OCI-LY3 (cell line): ENCODE results near the gene SNN.

Source experiments
- H2AFZ ChIP-seq: fragments of 200-600, 300-600 bp; shearing (Covaris generic); 2 replicates; pipeline ENCODE4 v1.6.0; 2014; ENCODE audit warnings: antibody characterized with exemption, low read depth, low read length
- H3K27ac ChIP-seq: fragments of 200-600, 300-600 bp; sonication (generic); 2 replicates; pipeline ENCODE4 v1.5.1; 2014; ENCODE audit warnings: mild to moderate bottlenecking, low read length, moderate library complexity, mixed read lengths
- H3K27me3 ChIP-seq: fragments of 200-600, 300-600 bp; sonication (generic); 2 replicates; pipeline ENCODE4 v1.6.1; 2014; ENCODE audit warnings: low read depth, low read length, mixed read lengths
- H3K36me3 ChIP-seq: fragments of 200-600, 300-600 bp; sonication (generic); replicated peaks from 2 replicates; pipeline ENCODE3; 2014; ENCODE audit warnings: low read depth, low read length, mixed read lengths
- H3K4me1 ChIP-seq: fragments of 300-600, 200-600 bp; sonication (generic); 2 replicates; pipeline ENCODE4 v1.6.1; 2014; ENCODE audit warnings: low read length, mixed read lengths
- H3K4me2 ChIP-seq: fragments of 200-600, 300-600 bp; sonication (generic); 2 replicates; pipeline ENCODE4 v1.6.1; 2014; ENCODE audit warnings: low read length, mixed read lengths
- H3K4me3 ChIP-seq: fragments of 300-600, 200-600 bp; sonication (generic); 2 replicates; pipeline ENCODE4 v1.5.1; 2014; ENCODE audit warnings: antibody characterized with exemption, mild to moderate bottlenecking, low read length, moderate library complexity
- H3K79me2 ChIP-seq: fragments of 300-600, 200-600 bp; shearing (Covaris generic); 2 replicates; pipeline ENCODE4 v1.6.1; 2014; ENCODE audit warnings: mild to moderate bottlenecking, low read length, mixed read lengths
- H3K9ac ChIP-seq: fragments of 300-600, 200-600 bp; shearing (Covaris generic); 2 replicates; pipeline ENCODE4 v1.6.0; 2014; ENCODE audit warnings: mild to moderate bottlenecking, low read length, moderate library complexity
- H3K9me3 ChIP-seq: fragments of 200-600, 300-600 bp; shearing (Covaris generic); 2 replicates; pipeline ENCODE4 v1.6.1; 2014; ENCODE audit warnings: low read length, mixed read lengths; ENCODE audit not compliant: insufficient read depth
- H4K20me1 ChIP-seq: fragments of 200-600, 300-600 bp; sonication (generic); 2 replicates; pipeline ENCODE4 v1.6.1; 2016; ENCODE audit warnings: low read length, mixed read lengths; ENCODE audit not compliant: insufficient read depth
- EZH2phosphoT487 ChIP-seq: fragments of 200-600 bp; shearing (Covaris generic); IDR thresholded peaks from 2 replicates; pipeline ENCODE4 v1.6.1; 2018; ENCODE audit warnings: antibody characterized with exemption, mixed run types, low read depth
- TF ChIP-seq, protein P1 (sequence below): fragments of 200-600, 300-600 bp; sonication (generic); IDR thresholded peaks from 2 replicates; pipeline ENCODE4 v1.5.1; 2014; ENCODE audit warnings: antibody characterized with exemption, low read length, low read depth

The SNN gene

DNA sequence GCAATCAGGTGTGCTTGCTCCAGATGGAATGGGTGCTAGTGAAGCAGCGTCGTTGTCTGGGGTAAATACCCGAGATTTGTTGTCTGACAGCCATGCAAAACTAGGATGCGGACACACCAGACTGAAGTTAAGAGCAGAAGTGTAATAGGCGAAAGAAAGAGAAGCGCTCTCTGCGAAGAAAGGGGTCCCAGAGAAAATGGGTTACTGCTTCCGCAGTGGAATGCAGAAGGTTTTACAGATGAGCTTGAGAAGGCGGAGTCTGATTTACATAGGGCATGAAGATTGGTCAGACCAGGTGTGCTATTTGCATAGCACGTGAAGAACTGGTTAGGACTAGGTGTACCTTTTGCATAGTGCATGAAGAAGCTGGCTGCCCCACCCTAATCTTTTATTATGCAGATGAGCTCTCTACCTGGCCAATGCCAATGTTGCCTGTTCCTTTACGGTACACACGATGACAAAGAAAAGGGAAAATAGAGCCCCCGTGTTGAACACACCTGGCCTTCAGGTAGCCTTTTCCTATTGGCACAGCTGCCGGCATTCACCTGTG is 32.0 kb upstream of the SNN start:
- no peak overlapping the region for H2AFZ ChIP-seq
- H3K79me2 ChIP-seq, result no peaks in the 10 kb centered on the region
- no peaks in the 10 kb centered on the region for H3K36me3 ChIP-seq
- H3K4me2 ChIP-seq, result no peak overlapping the region
- H3K4me3 ChIP-seq, result no peak overlapping the region
- no peaks in the 10 kb centered on the region for H3K9me3 ChIP-seq
- H4K20me1 ChIP-seq, result no peaks in the 10 kb centered on the region
- peaks cover 5% of the 10 kb centered on the region; the same call in 1 of the 2 replicates for H3K4me1 ChIP-seq
- H3K27ac ChIP-seq, result no peak overlapping the region
- H3K9ac ChIP-seq, result no peak overlapping the region
- TF ChIP-seq EZH2phosphoT487, result no peak
- TF ChIP-seq, protein P1, sequence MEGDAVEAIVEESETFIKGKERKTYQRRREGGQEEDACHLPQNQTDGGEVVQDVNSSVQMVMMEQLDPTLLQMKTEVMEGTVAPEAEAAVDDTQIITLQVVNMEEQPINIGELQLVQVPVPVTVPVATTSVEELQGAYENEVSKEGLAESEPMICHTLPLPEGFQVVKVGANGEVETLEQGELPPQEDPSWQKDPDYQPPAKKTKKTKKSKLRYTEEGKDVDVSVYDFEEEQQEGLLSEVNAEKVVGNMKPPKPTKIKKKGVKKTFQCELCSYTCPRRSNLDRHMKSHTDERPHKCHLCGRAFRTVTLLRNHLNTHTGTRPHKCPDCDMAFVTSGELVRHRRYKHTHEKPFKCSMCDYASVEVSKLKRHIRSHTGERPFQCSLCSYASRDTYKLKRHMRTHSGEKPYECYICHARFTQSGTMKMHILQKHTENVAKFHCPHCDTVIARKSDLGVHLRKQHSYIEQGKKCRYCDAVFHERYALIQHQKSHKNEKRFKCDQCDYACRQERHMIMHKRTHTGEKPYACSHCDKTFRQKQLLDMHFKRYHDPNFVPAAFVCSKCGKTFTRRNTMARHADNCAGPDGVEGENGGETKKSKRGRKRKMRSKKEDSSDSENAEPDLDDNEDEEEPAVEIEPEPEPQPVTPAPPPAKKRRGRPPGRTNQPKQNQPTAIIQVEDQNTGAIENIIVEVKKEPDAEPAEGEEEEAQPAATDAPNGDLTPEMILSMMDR, result no peak
- H3K27me3 ChIP-seq, result peaks cover 13% of the 10 kb centered on the region

DNA sequence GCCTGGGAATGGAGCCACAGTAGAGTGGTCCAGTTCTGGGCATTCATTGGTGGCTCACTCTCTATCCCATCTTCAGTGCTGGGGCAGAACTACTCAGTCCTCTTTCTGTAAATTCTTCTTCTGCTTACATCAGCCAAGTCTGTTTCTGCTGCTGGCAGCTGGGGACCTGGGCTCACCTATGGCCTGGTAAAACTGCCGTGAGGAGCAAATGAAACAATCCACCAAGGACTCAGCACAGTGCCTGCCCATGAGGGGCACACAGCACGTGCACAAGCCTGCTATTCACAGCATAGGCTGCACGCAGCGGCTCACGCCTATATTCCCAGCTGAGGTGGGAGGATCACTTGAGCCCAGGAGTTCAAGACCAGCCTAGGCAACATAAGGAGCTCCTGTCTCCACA is 30.9 kb upstream of the SNN start:
- Histone ChIP-seq H3K4me3 (no peak overlapping the region), H3K9me3 (no peaks in the 10 kb centered on the region), H3K4me2 (no peak overlapping the region), H3K79me2 (no peaks in the 10 kb centered on the region), H3K27me3 (peaks cover 13% of the 10 kb centered on the region), H3K4me1 (peaks cover 6% of the 10 kb centered on the region; the same call in 1 of the 2 replicates), H4K20me1 (no peaks in the 10 kb centered on the region), H3K9ac (no peak overlapping the region), H2AFZ (no peak overlapping the region), H3K36me3 (no peaks in the 10 kb centered on the region), H3K27ac (no peak overlapping the region)
- TF ChIP-seq EZH2phosphoT487, result no peak

DNA sequence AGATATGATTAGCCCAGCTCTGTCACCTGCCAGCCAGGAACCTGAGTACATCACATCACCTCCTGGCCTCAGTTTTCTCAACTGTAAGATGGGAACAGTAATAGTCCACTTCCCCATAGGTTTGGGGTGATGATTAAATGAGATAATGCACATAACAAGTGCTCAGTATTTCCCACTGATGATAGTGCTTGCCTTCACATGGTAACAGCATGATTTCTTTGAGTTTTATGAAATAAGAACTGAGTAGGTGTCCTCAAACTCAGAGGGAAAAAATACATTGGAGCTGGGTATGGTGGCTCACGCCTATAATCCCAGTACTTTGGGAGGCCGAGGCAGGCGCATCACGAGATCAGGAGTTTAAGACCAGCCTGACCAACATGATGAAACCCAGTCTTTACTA is 30.1 kb upstream of the SNN start:
- Histone ChIP-seq H3K27me3 (peaks cover 13% of the 10 kb centered on the region), H3K9ac (no peak overlapping the region), H3K27ac (no peak overlapping the region), H3K4me3 (no peak overlapping the region), H3K9me3 (no peaks in the 10 kb centered on the region), H2AFZ (no peak overlapping the region), H3K4me1 (peaks cover 6% of the 10 kb centered on the region; the same call in 1 of the 2 replicates), H3K79me2 (no peaks in the 10 kb centered on the region), H3K36me3 (no peaks in the 10 kb centered on the region), H4K20me1 (no peaks in the 10 kb centered on the region), H3K4me2 (no peak overlapping the region)
- TF ChIP-seq EZH2phosphoT487, result no peak
- TF ChIP-seq, protein P1, result no peak

DNA sequence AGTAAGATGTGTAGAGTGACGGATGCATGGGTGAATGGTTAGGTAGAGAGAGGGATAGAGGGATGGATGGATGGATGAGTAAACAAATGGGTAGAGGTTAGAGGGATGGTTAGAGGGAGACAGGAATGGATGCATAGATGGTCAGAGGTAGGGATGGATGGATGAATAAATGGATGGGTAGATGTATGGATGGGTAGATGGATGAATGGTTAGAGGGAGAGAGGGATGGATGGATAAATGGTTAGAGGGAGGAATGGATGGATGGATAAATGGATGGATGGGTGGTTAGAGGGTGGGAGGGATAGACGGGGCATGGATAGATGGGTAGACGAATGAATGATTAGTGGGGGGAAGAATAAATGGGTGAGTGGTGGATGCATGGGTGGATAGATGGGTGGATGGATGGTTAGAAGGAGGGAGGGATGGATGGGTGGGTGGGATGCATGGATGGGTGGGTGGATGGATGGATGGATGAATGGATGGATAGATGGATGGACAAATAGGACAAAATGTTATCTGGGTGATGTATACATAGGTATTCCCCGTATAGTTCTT is 29.2 kb upstream of the SNN start:
- Histone ChIP-seq H3K4me3 (no peak overlapping the region), H3K79me2 (no peaks in the 10 kb centered on the region), H3K27me3 (peaks cover 13% of the 10 kb centered on the region), H3K27ac (no peak overlapping the region), H3K4me2 (no peak overlapping the region), H3K9me3 (no peaks in the 10 kb centered on the region), H4K20me1 (no peaks in the 10 kb centered on the region), H3K9ac (no peak overlapping the region), H2AFZ (no peak overlapping the region), H3K4me1 (peaks cover 3% of the 10 kb centered on the region; the same call in 1 of the 2 replicates), H3K36me3 (no peaks in the 10 kb centered on the region)
- TF ChIP-seq EZH2phosphoT487, result no peak
- TF ChIP-seq, protein P1, result no peak
